Measurements from ENCODE around the gene TUBB. TPM values are rescaled to one million over a fixed set of nuclear protein-coding genes. Genes with fewer than 3 reads are reported as not detected.

TUBB gene
- polyA plus RNA-seq, 2 of the 4 experiments (the other 2 are of a cell fraction), result 691 to 1,044 TPM

DNA sequence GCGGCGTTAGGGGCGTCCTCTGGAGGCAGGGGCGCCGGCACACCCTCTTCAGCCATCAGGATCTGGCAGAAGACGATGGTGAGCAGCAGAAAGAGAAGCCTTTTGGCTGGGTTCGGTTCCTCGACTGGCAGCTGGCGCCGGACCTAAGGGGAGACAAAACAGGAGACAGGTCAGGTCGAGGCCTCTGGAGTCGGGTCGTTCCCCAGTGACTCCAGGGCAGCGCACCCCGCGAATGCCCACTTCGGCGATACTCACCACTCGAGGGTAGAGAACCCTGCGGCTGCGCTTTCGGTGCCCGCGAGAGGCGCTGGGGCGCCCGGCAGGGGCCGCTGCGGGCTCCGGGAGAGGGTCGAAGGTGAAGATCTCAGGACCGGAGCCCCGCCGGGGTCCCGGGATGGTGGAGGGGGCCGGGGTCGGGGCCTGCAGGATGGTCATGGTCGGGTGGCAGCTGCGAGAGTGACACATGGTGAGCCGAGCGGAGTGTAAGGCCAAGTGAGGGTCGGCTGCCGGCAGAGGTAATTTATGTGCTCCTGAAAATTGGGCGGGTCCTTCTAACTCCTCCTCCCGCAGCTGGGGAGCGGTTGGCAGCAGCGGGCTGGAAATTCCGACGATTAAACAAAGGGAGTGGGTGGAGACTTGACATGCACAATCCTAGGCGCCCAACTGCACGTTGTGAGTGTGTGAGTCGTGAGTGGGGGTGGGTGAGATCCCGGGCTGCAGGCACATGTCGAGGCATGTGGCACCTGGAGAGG is 24.1 kb downstream of the TUBB start, which contains the start of gene IER3 (continued):
- TF ChIP-seq ESRRA (IDR thresholded peaks at IDR 0.05; ENCODE audit: borderline replicate concordance, low read length) (no peak), POLR2A (IDR thresholded peaks at IDR 0.05; ENCODE audit: low read length) (peak; percentile 99), RFX5 (IDR thresholded peaks at IDR 0.05) (no peak), SREBF2 (IDR thresholded peaks at IDR 0.05) (no peak), HDAC2 (IDR thresholded peaks at IDR 0.05) (no peak), FOSB (CRISPR knock-in tag; IDR thresholded peaks at IDR 0.05) (no peak), MAZ (IDR thresholded peaks at IDR 0.05; ENCODE audit: borderline replicate concordance, low read depth, low read length) (peak; percentile 59; the same call in 1 of the 2 replicates), ZNF302 (CRISPR knock-in tag; IDR thresholded peaks at IDR 0.05) (no peak), PHF8 (IDR thresholded peaks at IDR 0.05; ENCODE audit: borderline replicate concordance, low read depth) (peak; percentile 79), SMC3 (IDR thresholded peaks at IDR 0.05) (peak; percentile 48), TFCP2L1 (CRISPR knock-in tag; IDR thresholded peaks at IDR 0.05) (peak; percentile 88), RCOR1 (IDR thresholded peaks at IDR 0.05; ENCODE audit: low read depth, low read length) (no peak), CHD2 (IDR thresholded peaks at IDR 0.05; ENCODE audit: low read length, partially characterized antibody) (peak; percentile 12), CEBPB (IDR thresholded peaks at IDR 0.05) (no peak), GATA3 (IDR thresholded peaks at IDR 0.05; ENCODE audit: borderline replicate concordance) (0 out of 2 replicates have a peak, but pooled peaks have one; percentile 23), HOXB13 (CRISPR knock-in tag; IDR thresholded peaks at IDR 0.05; ENCODE audit: low read depth) (no peak), ZFP36 (IDR thresholded peaks at IDR 0.05; ENCODE audit: borderline replicate concordance, partially characterized antibody) (no peak), EP300 (IDR thresholded peaks at IDR 0.05) (peak in 1 of 2 experiments; percentile 20; a peak in 1 of 5 replicates), ZSCAN20 (CRISPR knock-in tag; IDR thresholded peaks at IDR 0.05) (no peak), KDM1A (IDR thresholded peaks at IDR 0.05; ENCODE audit: low read depth) (no peak), TP53 (CRISPR knock-in tag; IDR thresholded peaks at IDR 0.05) (0 out of 2 replicates have a peak, but pooled peaks have one; percentile 63), NFE2L2 (conservative IDR thresholded peaks at IDR 0.05; ENCODE audit: low read length) (no peak), BHLHE40 (IDR thresholded peaks at IDR 0.05; ENCODE audit: low read depth, low read length) (no peak), RNF2 (IDR thresholded peaks at IDR 0.05; ENCODE audit: borderline replicate concordance, low read depth) (no peak), CBX2 (IDR thresholded peaks at IDR 0.05; ENCODE audit: borderline replicate concordance, low read depth) (no peak), RARB (CRISPR knock-in tag; IDR thresholded peaks at IDR 0.05) (0 out of 2 replicates have a peak, but pooled peaks have one; percentile 58), FOXS1 (CRISPR knock-in tag; IDR thresholded peaks at IDR 0.05) (no peak)
- TF ChIP-seq, protein P1, sequence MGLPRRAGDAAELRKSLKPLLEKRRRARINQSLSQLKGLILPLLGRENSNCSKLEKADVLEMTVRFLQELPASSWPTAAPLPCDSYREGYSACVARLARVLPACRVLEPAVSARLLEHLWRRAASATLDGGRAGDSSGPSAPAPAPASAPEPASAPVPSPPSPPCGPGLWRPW (IDR thresholded peaks at IDR 0.05), result no peak
- TF ChIP-seq, protein P2, sequence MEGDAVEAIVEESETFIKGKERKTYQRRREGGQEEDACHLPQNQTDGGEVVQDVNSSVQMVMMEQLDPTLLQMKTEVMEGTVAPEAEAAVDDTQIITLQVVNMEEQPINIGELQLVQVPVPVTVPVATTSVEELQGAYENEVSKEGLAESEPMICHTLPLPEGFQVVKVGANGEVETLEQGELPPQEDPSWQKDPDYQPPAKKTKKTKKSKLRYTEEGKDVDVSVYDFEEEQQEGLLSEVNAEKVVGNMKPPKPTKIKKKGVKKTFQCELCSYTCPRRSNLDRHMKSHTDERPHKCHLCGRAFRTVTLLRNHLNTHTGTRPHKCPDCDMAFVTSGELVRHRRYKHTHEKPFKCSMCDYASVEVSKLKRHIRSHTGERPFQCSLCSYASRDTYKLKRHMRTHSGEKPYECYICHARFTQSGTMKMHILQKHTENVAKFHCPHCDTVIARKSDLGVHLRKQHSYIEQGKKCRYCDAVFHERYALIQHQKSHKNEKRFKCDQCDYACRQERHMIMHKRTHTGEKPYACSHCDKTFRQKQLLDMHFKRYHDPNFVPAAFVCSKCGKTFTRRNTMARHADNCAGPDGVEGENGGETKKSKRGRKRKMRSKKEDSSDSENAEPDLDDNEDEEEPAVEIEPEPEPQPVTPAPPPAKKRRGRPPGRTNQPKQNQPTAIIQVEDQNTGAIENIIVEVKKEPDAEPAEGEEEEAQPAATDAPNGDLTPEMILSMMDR (IDR thresholded peaks at IDR 0.05), result 0 out of 3 replicates have a peak, but pooled peaks have one; percentile 18
- TF ChIP-seq, protein P3, sequence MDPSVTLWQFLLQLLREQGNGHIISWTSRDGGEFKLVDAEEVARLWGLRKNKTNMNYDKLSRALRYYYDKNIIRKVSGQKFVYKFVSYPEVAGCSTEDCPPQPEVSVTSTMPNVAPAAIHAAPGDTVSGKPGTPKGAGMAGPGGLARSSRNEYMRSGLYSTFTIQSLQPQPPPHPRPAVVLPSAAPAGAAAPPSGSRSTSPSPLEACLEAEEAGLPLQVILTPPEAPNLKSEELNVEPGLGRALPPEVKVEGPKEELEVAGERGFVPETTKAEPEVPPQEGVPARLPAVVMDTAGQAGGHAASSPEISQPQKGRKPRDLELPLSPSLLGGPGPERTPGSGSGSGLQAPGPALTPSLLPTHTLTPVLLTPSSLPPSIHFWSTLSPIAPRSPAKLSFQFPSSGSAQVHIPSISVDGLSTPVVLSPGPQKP (IDR thresholded peaks at IDR 0.05; ENCODE audit: low read depth, low read length), result no peak
- TF ChIP-seq, protein P4, sequence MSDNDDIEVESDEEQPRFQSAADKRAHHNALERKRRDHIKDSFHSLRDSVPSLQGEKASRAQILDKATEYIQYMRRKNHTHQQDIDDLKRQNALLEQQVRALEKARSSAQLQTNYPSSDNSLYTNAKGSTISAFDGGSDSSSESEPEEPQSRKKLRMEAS (IDR thresholded peaks at IDR 0.05), result peak; percentile 60; the same call in 1 of the 2 replicates
- TF ChIP-seq, protein P5, sequence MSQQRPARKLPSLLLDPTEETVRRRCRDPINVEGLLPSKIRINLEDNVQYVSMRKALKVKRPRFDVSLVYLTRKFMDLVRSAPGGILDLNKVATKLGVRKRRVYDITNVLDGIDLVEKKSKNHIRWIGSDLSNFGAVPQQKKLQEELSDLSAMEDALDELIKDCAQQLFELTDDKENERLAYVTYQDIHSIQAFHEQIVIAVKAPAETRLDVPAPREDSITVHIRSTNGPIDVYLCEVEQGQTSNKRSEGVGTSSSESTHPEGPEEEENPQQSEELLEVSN (IDR thresholded peaks at IDR 0.05; ENCODE audit: borderline replicate concordance, low read depth), result no peak
- TF ChIP-seq, protein P6, sequence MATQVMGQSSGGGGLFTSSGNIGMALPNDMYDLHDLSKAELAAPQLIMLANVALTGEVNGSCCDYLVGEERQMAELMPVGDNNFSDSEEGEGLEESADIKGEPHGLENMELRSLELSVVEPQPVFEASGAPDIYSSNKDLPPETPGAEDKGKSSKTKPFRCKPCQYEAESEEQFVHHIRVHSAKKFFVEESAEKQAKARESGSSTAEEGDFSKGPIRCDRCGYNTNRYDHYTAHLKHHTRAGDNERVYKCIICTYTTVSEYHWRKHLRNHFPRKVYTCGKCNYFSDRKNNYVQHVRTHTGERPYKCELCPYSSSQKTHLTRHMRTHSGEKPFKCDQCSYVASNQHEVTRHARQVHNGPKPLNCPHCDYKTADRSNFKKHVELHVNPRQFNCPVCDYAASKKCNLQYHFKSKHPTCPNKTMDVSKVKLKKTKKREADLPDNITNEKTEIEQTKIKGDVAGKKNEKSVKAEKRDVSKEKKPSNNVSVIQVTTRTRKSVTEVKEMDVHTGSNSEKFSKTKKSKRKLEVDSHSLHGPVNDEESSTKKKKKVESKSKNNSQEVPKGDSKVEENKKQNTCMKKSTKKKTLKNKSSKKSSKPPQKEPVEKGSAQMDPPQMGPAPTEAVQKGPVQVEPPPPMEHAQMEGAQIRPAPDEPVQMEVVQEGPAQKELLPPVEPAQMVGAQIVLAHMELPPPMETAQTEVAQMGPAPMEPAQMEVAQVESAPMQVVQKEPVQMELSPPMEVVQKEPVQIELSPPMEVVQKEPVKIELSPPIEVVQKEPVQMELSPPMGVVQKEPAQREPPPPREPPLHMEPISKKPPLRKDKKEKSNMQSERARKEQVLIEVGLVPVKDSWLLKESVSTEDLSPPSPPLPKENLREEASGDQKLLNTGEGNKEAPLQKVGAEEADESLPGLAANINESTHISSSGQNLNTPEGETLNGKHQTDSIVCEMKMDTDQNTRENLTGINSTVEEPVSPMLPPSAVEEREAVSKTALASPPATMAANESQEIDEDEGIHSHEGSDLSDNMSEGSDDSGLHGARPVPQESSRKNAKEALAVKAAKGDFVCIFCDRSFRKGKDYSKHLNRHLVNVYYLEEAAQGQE (IDR thresholded peaks at IDR 0.05), result peak; percentile 34; the same call in 1 of the 2 replicates

All from A549 (cell line).